HG02642 (cell line): Measurements from ENCODE around the gene RBM15.

ENCODE experiments used
- ATAC-seq: cut with Tn5 transposase; IDR thresholded peaks from one replicate; pipeline ENCODE4 v1.9.1; 2021; ENCODE audit warnings: mild to moderate bottlenecking; ENCODE audit not compliant: unreplicated experiment, poor library complexity

RBM15 gene

GRCh38 chr1:110347182-110347893 lies 8.2 kb downstream of the RBM15 start:
- ATAC-seq, result no peak

- no peak for ATAC-seq
These were observed 8.9 kb downstream of the RBM15 start for GRCh38 chr1:110348050-110348449.

GRCh38 chr1:110348771-110349170 lies 9.6 kb downstream of the RBM15 start:
- ATAC-seq, result no peak

DNA sequence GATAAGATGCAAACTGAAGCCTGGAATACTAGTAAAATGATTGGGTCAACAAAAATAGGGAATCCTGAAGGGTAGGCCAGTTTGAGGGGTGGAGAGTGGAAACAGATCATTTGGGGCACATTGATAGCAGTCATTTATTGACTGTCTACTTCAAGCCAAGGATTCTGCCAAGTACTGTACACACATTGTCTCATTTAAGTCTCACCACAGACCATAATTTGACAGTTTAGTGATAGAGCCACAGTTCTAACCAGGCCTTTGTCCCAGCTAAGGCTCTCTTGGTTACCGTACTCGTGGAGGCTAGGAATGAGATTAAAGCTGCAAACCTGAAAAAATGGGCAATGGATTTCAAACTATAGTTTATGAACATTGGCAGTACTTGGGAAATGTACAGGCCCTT lies 11.2 kb downstream of the RBM15 start:
- no peak for ATAC-seq

DNA sequence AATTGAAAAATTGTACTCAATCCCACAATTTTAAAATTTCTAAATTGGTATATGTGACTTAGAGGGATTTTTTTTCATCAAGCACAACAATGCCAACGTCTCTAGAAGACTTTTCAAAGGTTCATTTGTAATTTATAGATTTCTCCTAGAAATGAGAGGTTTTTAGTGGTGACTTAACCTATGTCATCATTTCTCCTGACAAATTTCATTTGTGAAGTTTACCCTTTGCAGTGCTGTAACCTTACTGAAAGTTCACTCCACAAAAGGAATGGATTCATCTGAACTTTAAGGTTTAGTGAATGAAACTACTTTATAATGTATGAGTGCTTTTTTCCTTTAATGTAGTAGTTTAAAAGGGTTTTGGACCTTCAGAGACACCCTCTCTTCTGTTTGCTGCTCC lies 16.1 kb downstream of the RBM15 start:
- no peak for ATAC-seq

- ATAC-seq, result no peak
These were observed 17.2 kb downstream of the RBM15 start for GRCh38 chr1:110356379-110356778.

DNA sequence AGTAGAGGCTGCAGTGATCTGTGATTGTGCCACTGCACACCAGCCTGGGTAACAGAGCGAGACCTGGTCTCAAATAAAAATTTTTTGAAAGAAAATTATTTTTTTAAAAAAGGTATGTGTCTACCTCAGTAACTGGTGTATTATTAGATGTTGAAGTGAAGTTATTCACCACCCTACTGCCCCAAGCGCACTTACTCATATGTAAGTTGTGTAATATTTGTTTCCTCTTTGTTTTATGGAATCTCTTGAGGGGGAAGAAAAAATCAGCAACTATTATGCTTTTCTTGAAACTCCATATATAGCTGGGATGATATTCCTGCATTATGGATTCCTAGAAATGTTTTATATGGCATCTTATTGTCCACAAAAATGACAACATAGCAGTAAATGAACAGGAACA lies 21.3 kb downstream of the RBM15 start:
- no peak for ATAC-seq

DNA sequence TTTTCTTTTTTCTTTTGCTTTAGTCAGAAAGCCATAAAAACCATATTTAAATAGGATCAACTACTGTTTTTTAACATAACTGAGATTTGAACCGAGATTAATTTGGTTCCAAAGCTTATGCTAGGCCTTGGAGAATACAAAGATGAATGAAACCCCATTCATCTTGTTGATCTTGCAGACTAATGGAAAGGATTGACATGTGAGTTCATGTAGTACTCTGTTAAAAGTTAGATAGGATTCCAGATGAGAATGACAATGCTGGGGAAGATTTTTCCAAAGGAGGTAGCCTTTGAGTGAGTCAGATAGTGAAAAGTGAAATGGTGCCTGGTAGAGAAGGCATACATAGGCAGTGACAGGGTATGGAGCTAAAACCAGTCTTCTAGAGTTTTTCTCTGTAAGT lies 22.7 kb downstream of the RBM15 start:
- no peak for ATAC-seq

DNA sequence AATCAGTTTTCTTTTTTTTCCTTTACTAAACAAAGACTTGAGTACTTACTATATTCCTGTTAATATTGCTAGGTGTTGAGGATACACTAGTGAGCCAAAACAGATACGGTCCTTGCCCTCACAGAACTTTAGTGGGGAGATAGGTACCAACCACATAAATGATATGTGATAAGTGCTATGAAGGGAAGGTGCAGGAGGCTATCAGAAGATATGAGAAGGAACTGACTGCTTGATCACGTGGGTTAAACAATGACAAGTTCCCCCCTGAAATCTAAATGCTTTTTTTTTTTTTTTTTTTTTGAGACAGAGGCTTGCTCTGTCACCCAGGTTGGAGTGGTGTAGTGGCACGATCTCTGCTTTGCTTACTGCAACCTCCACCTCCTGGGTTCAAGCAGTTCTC lies 25.0 kb downstream of the RBM15 start:
- no peak for ATAC-seq

DNA sequence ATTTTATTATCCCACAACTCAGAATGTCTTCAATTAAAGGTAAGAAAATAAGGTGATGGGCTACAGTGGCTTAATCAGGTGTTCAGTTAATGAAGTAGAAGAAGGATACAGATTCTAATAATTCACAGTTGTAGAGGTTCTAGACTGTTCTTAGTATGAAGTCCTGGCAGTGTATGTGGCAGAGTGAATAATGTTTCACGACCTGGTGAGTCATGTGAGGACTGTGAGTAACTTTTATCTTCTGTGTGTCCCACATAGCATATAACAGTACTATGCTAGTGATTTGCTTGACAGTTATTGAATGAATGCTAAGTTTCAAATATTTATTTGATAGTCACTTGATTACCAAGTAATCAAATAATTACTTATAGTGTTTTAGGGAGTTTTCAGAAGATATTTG lies 31.6 kb downstream of the RBM15 start:
- ATAC-seq, result no peak

DNA sequence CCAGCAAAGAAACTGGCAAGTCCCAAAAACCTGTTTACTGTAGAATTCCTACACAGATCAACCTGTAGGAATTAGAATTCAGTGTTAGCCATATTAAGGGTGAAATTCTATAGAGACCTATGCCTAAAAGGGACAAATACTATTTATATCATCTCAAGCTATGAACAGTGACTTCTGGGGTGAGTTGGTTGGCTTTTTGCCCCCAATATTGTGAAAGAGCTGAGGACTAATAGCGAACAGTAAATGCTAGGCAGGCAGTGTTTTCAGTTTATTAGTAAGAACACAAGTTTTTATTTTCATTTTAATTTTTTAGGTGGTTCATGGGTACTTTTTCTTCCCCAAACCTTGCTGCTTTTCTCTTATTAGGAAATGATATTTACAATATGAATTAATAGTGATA lies 36.3 kb downstream of the RBM15 start:
- ATAC-seq, result no peak

- ATAC-seq, result no peak
These were observed 41.6 kb downstream of the RBM15 start for GRCh38 chr1:110380672-110381283.

- no peak for ATAC-seq
These were observed 44.2 kb downstream of the RBM15 start for GRCh38 chr1:110383251-110383990.

DNA sequence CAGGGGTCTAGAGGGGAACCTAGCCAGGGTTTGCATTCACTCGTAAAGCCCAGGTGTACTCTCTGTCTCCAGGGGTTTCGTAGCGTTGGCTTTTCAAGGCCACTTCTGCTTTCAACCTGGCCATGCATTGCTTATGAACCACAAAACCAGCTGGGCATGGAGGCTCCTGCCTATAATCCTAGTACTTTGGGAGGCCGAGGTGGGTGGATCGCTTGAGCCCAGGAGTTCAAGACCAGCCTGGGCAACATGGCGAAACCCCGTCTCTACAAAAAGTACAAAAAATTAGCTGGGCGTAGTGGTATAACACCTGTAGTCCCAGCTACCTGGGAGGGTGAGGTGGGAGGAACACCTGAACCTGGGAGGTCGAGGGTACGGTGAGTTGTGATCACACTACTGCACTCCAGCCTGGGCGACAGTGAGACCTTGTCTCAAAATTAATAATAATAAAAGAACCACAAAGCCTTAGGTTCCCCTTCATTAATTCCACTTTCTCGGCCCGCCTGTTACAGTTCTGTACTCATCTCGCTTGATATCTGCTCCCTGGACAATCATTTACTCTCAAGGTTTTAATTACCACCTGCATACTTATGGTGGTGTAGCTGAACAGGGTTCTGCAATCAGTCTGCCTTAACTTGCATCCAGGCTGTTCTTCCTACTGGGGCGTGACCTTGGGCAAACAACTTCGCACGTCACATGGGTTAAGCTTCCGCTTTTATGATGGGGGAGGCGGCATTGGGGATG lies 45.6 kb downstream of the RBM15 start:
- ATAC-seq, result peak; percentile 60

GRCh38 chr1:110385369-110385768 lies 46.2 kb downstream of the RBM15 start:
- ATAC-seq, result no peak

DNA sequence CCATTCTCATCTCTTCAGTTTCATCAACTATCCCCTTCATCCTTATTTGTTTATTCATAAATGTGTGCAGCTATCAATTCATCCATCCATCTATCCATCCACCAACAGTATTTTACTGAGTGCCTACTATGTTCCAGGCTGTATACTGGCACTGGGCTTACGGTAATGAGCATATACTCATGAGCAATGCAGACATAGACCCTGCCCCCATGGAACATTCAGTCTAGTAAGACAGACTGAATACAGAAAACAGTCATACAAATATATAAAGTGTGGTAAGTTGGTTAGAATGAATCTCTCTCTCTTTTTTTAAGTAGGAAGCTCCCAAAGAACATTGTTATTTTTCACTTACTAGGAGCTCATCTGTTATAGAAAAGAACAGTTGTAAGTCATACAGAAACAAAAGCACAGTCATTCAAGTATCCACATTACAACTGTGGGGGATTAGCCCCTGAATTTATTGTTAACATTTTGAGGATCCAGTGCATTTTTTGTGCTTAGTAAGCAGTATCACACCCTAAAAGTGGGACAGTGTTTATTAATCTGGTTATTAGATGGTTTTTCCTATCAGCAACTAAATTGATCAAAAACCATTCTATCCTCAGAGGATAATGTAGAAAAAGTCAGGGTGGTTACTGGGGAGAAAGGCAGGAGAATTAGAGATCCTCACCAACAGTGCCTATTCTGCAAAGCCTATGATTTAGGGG lies 48.0 kb downstream of the RBM15 start:
- no peak for ATAC-seq

DNA sequence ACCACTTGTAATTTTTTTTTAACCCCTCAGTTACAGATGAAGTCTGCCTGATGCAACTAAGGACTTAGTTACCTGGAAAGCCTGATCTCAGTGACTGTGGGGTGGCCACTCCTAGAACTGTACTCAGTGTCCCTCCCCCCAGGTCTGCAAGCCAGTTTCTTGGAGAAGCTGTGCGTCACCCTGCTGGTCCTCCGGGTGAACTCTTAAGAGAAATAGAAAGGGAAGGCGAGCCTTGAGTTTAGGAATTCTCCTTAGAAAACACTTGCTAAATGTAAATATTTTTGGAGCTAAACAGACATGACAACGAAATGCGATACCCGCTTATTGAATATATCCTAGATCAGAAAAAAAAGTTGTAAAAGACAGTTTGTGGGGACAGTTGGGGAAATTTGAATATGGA lies 50.9 kb downstream of the RBM15 start:
- ATAC-seq, result no peak

DNA sequence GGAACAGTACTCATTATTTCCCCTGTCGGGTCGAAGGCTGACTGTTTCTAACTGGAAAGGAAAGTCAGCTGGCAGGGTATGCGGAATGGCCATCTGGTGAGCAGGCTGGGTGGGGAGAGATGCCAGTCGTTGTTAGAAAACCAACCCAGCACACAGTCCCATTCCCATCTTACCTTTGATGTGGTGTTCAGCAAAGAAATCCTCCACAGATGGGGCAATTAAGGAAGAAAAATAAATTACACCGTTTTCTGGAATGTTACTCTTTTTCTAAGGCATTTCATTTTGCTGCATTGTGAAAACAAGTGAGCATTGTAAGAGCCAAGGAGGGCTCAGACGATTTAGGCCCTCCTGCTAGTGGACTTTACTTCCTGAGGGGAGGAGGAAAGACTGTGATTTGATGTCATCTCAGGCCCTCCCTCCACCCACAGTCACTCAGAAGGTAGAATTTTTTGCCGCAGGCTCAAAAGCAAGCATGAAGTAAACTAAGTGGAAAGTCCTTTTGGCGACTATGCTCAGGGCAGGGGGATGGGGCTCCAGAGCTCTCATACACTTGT lies 51.6 kb downstream of the RBM15 start, which contains the start of gene SLC16A4:
Gene SLC16A4, minus strand, starts transcription at position 335 of the 554 bp plus-strand sequence. CDS start 1,703 bp downstream, outside the sequence.
- ATAC-seq, result no peak

GRCh38 chr1:110393286-110393685 lies 54.1 kb downstream of the RBM15 start:
- ATAC-seq, result no peak
